ENCODE measurements around the gene AGA.

AGA gene

DNA sequence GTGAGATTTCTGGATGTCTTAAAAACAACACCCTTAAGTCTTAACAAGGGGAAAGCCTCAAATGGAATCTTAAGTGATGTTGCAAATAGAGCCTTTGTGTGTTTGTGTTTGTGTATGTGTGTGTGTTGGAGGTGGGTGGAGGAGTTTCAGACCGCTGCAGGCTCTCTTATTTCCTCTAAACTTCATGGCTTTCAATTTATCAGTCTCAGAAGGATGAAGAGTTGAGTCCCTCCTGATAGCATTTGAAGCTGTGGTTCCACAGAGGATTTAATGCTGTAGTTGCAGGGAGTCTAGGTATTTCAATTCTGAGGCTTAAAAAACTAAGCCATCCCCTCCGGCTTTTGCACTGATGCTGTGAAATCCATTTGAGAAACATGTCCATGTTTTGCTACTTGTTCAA, 4.3 kb upstream of the AGA start:
- FAIRE-seq: no peak

DNA sequence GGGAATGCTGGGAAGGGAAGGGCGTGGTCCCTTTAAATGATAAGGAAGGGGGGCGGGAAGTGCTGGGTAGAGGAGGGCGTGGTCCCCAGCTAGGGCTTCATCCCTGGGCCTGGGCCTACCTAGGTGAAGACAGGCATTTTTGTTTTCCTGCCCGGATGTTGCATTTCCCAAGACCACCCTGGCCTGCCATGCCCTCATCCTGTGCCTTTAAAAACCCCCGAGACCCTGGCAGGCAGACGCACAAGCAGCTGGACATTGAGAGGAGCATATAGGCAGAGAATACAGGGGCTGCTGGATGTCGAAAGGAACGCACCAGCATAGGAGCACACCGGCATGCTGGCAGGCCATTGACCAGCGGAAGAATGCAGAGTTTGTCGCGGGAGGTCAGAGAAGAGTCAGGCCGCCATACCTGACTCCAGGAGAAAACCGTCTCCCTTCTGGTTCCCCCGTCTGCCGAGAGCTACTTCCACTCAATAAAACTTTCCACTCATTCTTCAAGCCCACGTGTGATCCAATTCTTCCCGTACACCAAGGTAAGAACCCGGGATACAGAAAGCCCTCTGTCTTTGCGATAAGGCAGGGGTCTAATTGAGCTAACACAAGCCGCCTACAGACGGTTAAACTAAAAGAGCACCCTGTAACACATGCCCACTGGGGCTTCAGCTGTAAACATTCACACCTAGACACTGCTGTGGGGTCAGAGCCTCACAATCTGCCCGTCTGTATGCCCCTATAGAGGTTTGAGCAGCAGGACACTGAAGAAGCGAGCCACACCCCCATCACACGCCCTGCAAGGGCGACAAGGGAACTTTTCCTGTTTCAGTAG, 2.9 kb upstream of the AGA start:
- FAIRE-seq: no peak

DNA sequence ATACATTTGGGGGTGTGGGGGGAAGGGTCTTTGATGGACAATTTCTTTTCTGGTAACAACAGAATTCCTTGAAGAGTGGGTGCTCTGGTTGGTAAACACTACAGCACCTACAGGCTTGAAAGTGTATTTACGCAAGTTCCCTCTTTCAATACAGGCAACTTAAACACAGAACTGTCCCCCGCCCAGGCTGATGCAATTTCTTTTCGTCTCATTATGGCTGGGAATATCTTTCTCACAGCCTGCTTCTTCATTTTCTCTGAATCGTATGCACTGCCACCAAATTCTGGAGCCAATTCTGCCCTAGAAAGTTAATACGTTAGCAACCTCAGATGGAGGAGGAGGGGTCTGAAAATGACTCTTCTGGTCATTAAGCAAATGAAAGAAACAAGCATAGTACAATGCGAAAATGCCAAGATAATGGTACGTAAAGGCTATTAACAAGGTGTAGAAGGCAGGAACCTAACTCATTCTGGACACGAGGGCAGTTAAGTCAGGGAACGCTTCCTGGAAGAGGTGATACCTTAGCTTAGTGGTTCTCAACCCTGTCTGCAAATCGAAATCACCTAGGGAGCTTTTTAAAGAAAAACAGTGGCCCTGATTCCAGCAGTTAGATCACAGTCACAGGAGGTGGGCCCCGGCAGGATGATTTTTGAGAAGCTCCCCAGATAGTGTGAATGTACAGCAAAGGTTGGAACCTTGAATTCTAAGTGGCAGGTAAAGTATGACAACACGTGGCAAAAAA, 1.0 kb downstream of the AGA start:
- no peak for FAIRE-seq

DNA sequence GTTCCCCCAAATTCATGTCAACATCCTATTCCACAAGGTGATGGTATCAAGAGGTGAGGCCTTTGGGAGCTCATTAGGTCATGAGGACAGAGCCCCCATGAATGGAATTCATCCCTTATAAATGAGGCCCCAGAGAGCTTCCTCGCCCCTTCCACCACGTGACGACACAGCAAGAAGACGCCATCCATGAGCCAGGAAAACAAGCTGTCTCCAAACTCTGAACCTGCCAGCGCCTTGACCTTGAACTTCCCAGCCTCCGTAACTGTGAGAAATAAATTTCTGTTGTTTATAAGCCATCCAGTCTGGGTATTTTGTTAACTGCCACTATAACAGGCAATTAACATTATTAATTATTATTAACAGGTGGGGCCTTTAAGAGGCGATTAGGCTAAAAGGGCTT, 5.8 kb downstream of the AGA start:
- FAIRE-seq: no peak

DNA sequence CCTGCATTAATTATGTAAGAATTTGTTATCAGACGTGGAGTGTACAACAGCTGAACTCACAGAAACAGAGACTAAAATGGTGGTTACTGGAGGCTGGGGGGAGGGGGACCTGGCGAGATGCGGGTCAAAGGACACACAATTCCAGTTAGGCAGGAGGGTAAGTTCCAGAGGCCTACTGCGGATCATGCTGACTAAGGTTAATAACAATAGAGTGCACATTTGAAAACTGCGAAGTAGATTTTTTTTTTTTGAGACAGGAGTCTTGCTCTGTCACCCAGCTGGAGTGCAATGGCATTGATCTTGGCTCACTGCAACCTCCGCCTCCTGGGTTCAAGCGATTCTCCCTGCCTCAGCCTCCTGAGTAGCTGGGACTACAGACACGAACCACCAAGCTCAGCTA, 7.6 kb downstream of the AGA start:
- FAIRE-seq: no peak

DNA sequence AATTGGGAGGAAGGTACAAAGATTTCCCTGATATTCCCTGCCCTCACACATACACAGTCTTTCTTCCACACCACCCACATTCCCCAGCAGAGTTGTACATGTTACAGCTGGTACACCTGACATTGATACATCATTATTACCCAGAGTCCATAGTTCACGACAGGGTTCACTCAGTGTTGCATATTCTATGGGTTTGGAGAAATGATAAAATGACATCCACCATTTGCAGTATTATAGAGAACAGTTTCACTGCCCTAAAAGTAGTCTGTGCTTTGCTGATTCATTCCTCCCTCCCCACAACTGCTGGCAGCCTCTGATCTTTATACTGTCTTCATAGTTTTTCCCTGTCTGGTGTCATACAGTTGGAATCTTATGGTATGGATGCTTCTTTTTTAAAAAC, 15.0 kb downstream of the AGA start:
- no peak for FAIRE-seq

DNA sequence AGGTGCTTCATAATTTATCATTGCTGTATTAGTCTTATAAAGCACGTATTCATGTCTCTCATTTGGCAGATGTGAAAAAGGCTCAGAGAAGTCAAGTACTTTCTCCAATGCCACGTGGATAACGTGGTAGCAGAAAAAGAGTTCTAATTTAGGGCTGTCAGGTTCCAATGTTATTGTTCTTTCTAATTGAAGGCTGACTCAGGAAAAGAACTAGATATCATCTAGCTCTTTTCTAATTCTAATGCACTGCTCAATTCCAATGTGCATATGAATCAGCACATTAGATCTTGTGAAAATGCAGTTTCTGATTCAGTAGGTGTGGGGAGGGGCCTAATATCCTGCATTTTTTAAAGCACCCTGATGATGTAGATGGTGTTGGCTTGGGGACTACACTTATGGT, 22.8 kb downstream of the AGA start:
- no peak for FAIRE-seq

DNA sequence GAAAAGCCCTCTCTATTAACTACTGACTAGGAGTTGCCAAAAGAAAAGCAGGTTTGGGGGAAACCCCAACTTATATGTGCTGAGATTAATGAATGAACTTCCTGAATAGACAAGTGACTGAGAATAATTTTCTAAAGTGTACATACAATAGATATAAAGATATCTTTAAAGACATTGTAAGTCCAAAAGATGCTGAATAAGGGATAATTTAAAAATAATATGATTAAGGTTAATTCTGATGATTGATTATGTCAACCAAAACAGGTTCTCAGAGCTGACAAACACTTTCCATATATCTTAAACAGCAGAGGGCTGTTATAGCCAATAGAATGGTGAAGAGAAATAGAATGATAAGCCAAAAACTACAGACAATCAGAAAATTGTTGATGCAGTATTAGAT, 28.6 kb downstream of the AGA start:
- no peak for FAIRE-seq

DNA sequence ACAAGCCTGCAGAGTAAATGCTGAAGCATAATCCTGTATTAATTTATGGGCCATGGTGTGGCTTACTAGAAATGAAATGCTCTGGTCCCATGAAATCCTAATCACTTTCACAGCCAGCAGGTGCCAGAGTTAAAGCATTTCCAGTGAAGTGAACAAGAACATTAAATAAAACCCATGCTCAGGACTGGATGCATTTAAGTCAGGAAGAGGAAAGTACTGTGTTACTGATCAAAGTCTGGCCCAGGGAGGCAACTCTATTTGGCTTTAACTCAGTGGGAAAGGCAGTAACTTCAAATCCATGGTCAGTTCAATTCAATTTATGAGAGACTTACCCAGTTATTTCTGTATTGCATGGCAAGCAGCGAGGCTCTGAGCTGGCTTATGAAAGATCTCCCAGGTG, 29.2 kb downstream of the AGA start:
- no peak for FAIRE-seq

DNA sequence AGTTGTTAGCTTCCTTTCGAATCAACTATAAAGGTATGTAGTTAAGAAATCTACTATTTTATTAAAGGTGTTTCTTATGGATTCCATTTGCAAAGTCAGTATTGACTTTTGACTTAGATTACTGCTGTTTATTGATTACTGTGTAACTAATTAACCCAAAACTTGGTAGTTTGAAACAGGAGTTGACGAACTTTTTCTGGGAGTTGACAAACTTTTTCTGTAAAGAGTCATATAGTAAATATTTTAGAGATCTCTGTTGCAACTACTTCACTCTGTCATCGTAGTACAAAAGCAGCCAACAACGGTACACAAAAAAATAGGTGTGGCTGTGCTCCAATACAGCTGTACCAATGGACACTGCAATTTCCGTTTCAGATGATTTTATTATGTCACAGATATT, 30.2 kb downstream of the AGA start:
- no peak for FAIRE-seq

DNA sequence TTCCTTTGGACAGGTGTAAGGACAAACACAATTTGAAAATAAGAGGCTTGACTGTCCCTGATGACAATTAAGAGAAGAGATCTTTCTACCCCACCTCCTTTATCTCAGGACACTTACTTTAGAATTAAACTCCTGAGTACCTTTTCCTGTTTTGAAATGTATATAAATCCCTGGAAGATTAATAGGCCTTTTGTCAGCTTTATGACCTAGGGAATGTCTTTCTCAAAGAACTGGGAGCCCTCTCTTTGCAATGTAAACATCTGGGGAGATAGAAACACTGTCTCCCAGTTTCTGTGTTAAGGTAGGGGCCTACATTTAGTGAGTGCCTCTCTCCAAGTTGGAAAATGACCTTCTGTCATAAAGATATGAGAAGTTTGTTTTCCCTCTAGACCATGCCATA, 31.7 kb downstream of the AGA start:
- FAIRE-seq: no peak

DNA sequence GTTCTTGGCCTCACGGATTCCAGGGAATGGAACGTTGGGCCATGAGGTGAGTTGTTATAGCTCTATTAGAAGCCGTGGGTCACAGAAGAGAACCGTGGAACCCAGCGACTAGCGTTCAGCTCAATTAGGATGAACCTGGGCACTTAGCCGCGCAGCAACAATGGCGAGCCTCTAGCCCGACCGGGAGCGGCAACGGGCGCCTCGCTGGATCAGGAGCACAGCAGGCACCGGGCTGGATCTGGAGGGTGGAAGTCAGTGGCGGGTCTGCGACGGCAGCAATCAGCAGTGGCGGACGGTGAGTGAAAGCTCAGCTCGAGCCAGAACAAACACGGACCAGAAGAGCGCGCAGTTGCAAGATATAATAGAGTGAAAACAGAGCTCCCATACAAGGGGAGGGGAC, 34.2 kb downstream of the AGA start:
- no peak for FAIRE-seq

DNA sequence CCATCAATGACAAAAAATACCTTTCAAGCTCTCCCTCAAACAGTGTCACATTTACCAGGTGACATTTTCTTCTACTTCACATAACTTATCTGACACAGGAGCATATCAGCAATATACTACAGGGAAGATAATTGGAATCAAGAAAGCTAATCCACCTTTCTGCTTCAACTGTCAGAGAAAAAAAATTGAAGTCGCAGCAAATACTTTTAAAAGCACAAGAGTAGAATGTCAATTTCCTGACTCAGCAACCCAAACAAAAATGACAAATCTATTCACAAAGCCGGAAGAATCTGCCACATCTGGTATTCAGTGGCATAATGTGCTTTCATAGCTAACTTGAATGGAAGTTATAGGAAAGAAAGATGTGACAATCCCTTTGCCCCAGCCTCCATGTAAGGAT, 36.7 kb downstream of the AGA start:
- peak; percentile 65 for FAIRE-seq

DNA sequence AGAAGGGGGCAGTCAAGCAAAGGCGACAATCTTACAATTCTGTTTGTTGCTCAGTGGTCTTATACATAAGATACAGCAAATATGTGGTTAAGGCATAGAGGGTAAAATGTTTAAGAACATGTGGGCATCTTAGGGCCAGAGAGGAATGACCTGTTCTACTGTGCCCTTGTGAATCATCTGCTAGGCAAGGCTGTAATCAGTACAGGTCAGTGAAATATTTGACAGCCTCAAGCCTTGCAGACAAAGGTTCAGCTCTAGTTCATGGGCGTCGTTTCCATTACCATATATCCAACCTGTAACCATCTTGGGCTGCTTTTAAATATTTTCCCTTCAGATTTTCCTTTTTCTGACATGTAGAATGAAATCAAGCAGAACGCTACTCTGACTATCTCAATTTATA, 37.3 kb downstream of the AGA start:
- FAIRE-seq: no peak

DNA sequence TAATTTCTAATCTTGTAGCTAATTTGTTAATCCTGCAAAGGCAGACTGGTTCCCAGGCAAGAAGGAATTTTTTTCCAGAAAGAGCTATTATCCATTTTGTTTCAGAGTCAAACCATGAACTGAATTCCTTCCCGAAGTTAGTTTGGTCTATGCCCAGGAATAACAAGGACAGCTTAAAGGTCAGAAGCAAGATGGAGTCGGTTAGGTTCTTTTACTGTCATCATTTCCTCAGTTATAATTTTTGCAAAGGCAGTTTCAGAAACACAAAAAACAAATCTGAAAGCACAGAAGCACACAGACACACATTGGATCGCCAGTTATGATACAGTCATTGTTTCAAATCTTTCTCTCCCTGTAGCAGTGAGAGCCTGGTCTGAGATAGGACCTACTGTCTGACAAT, 37.9 kb downstream of the AGA start:
- FAIRE-seq: no peak

DNA sequence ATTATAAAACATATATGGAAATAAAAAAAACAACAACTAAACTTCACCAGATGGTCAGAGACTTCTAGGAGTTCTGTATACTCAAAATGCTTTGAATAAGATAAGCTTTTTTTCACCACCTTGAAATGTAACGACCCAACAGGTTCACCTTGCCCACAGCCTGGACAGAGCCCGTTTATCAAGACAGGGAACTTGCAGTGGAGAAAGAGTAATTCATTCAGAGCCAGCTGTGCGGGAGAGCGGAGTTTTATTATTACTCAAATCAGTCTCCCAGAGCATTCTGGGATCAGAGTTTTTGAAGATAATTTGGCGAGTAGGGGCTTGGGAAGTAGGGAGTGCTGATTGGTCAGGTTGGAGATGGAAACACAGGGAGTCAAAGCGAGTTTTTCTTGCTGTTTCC, 38.5 kb downstream of the AGA start:
- no peak for FAIRE-seq

DNA sequence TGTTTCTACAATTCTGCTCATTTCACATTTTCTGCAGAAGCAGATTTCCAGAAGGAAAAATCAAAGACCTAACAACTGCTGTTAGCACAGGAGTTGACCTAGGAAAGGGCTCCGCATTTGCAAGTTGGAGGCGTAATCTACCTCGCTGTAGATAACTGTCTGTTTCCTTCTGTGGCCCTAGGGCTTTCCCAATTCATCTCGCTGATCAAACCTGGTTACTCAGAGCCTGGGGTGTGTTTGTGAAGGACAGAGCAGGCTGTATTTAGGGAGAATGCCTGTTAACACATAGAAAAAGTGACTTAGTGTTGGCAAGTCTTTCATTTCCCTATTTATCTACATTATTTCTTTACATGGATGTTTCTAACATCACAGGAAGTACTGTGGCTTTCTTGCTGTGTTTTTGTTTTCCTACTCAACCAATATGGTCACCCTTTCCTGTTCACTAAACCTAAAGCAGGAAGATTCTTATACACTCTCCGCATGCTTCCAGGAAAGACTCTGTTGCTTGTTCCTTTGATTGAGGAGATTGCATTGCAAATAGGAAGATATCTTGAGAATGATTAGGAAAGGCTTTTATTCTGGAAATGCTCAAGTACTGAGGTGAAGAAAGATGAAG, 40.5 kb downstream of the AGA start:
- no peak for FAIRE-seq

DNA sequence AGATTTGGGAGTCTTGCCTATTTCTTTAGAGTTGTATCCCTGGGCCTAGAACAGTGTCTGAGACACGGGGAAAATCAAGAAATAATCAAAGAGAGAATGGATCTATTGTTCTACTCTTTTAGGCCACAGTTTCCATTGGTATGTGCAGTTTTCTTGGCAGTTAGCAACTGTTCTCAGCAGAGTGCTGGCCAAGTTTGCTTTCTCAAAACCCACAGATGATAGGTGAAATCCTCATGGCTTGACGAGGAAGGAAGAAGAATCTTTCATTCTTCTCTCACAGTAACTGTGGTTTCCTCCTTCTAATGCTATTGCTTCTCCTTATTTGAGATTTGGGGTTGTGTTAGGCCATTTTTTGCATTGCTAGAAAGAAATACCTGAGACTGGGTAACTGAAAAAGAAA, 42.2 kb downstream of the AGA start:
- no peak for FAIRE-seq

DNA sequence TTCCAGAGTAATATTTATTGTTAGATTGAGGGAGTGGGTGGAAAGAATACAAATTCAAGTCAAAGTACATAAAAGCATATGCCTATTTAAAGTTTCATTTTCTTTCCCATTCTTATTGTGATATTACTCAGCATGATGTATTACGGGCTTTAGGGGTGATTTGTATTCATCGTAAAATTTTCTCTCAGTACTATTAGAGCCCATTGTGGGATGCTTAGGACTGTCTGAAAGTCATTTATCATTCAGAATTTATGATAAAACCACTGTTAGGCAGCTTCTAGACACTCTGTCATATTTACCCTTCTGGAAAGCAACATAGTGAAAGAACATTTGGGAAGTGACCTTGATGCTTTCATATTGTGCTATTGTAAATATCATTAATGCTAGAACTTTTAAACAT, 45.9 kb downstream of the AGA start:
- no peak for FAIRE-seq

DNA sequence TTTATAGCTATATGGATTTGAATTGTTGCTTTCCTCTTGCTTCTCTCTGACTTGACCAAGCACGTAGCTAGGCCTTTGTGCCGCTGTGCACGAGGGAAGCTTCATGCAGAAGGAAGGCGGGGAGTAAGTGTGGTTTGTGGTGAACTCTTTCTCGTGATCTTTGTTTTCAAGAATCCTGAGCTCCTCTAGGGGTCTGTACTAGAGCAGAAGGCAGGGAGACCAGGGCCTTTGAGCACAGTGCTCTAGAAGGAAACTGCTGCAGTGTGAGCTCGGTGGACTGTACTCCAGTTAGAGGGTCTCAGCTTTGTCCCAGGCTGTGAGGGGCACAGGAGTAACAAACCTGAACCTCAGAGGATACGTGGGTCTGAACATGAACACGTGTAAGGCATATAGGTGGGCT, 49.0 kb downstream of the AGA start:
- no peak for FAIRE-seq

DNA sequence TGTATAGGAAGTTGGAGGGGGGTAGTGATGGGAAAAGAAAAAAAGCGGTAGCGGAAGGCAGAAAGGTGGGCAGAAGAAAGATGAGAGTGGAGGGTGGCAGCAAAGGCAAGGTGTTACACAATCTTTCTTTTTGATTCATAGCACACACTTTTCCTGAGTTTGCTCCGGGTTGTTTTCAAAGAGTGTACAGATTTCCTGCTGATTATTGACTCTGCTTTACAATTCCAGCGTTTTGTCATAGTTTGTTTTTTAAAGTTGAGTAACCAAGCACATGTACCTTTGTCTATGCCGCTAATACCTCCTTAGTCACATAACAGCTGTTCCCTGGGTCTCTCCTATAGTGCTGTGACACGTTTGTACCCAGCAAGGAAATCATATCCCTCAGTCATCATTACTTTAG, 50.3 kb downstream of the AGA start:
- FAIRE-seq: no peak

DNA sequence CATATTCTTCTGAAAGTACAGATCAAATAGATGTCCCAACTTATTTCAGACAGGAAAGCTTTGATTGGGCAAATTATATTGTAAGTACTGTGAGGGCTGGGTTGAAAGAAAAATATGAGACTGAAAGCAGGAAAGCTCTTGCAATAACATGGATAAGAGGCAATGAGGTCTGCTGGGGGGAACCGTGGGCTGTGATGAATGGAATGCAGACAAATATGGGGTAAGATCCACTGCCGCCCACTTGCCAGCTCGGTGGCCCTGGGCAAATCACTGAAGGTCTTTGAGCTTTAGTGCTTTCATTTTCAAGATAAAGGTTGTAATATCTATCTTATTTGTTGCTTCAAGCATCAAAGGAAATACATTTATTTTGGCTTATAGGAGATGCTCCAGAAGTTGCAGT, 51.0 kb downstream of the AGA start:
- no peak for FAIRE-seq

DNA sequence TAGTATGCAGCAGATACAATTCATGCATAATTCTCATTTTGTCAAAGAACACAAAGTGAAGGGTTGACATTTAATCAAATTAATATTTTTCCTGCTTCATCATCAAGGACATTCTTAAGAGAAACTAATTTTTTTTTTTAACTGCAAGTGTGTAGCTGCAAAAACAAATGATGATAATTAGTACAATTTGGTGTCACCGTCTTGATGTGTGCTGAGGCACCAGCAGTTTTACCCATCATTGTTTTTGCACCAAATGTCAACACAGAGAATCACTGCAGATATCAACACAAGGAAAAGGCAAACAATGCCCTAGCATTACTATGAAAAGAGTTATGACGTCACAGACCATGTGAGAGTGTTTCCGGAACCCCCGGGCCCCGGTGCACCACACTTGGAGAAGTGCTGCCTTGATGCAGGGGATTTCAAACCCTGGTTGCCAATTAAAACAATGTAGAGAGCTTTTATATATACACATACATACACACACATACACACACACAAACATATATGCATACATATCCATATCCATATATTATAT, 55.9 kb downstream of the AGA start:
- FAIRE-seq: no peak

Measured in islet of Langerhans (tissue), 1 donor.